ENCODE measurements around the gene KRT86.

Gene KRT86

DNA sequence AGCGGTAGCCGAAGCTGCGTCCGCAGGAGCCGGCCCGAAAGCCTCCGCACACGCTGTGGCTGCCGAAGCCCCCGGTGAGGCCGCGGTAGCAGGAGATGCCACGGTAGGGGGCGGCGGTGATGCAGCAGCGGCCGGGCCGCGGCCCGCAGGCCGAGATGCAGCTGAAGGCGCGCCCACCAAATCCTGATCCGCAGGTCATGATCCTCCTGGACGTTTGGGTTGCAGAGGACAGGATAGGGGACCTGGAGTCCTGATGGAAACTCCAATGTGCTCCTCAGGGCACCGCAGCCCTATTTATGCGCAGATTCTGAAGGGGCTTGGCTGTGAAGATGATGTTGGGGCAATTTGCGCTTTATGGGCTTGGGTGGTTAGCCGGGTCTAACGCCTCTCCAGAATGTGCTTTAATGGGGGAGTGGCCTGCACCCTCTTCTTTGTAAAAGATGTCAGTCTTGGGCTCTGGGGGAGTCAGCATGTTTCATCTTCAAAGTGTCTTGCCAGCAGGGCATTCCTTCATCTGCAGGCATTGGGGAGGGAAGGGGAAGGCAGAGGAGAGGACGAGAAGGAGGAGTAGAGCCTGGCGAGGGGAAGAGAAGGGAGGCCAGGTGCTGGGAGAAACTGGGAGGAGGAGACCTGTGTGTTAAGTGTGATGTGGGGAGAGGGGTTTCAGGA is 17.0 kb downstream of the KRT86 start, which contains the start of gene KRT81:
KRT81 (minus strand) TSS at position 268 of the 669 bp plus-strand sequence; CDS start at position 199, 69 bp downstream.
- TF ChIP-seq, protein P1, sequence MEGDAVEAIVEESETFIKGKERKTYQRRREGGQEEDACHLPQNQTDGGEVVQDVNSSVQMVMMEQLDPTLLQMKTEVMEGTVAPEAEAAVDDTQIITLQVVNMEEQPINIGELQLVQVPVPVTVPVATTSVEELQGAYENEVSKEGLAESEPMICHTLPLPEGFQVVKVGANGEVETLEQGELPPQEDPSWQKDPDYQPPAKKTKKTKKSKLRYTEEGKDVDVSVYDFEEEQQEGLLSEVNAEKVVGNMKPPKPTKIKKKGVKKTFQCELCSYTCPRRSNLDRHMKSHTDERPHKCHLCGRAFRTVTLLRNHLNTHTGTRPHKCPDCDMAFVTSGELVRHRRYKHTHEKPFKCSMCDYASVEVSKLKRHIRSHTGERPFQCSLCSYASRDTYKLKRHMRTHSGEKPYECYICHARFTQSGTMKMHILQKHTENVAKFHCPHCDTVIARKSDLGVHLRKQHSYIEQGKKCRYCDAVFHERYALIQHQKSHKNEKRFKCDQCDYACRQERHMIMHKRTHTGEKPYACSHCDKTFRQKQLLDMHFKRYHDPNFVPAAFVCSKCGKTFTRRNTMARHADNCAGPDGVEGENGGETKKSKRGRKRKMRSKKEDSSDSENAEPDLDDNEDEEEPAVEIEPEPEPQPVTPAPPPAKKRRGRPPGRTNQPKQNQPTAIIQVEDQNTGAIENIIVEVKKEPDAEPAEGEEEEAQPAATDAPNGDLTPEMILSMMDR (IDR thresholded peaks at IDR 0.05; ENCODE audit: low read depth, low read length, missing control alignments): no peak
- H3K4me3 ChIP-seq (replicated peaks; ENCODE audit: low read depth, low read length): no peak within 1 kb of the TSS
- no peak for DNase-seq (ENCODE audit: extremely low read depth, low read depth)

DNA sequence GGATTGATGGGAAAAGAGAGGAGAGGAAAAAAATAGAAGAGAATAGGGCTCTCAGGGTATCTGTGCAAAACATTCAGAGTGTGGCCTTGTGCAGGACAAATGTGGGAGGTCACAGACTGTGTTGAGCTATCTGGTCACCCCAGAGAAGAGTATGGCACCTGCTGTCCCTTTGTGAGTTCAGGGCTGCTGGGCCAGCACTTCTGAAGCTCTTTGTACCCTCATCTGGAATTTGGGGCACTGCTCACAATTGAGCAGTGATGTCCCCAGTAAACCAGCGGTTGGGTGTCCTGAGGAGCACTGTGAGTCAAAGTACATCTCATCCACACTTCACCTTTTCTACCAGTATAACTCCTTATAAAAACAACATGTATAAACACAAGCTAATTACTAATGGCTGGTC is 19.5 kb downstream of the KRT86 start:
- DNase-seq (ENCODE audit: extremely low read depth, low read depth): no peak
- TF ChIP-seq, protein P1 (IDR thresholded peaks at IDR 0.05; ENCODE audit: low read depth, low read length, missing control alignments): no peak
- H3K4me3 ChIP-seq (replicated peaks; ENCODE audit: low read depth, low read length): no peak overlapping the region

DNA sequence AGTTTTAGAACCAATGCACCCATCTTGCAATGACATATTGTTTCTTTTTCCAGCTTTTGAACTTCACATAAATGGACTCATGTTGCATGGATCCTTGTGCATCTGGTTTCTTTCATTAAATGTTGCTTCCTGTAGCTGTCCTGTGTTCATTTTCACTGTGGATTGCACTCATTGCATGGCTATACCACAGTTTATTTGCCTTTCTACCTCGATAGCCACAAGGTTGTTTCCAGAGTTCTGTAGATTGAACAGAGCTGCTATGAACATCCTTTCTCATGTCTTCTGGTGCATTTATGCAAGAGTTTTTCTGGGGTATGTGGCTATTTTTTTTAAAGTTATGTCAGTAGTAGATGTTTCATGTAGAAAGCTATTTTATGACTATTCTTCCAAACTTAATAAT is 20.4 kb downstream of the KRT86 start:
- DNase-seq (ENCODE audit: extremely low read depth, low read depth): no peak
- no peak overlapping the region for H3K4me3 ChIP-seq (replicated peaks; ENCODE audit: low read depth, low read length)
- TF ChIP-seq, protein P1 (IDR thresholded peaks at IDR 0.05; ENCODE audit: low read depth, low read length, missing control alignments): no peak

DNA sequence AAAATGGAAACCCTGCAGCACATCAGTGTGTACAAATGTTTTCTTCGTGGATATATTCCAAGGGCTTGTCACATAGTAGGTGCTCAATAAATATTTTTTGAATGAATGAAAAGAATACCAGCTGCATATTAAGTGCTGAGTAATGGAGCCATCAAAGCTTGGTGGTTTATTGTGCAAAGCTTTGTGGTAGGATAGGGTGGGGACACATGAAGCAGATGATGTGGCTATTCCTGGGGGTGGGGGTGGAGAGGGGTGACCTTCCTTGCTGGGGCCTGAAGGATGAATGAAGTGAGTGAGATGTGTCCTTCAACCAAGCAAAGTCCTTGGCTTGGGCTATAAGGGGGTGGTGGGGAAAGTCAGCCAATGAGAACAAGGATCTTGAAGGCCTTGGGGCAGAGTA is 21.2 kb downstream of the KRT86 start:
- DNase-seq (ENCODE audit: extremely low read depth, low read depth): no peak
- no peak overlapping the region for H3K4me3 ChIP-seq (replicated peaks; ENCODE audit: low read depth, low read length)
- TF ChIP-seq, protein P1 (IDR thresholded peaks at IDR 0.05; ENCODE audit: low read depth, low read length, missing control alignments): no peak

DNA sequence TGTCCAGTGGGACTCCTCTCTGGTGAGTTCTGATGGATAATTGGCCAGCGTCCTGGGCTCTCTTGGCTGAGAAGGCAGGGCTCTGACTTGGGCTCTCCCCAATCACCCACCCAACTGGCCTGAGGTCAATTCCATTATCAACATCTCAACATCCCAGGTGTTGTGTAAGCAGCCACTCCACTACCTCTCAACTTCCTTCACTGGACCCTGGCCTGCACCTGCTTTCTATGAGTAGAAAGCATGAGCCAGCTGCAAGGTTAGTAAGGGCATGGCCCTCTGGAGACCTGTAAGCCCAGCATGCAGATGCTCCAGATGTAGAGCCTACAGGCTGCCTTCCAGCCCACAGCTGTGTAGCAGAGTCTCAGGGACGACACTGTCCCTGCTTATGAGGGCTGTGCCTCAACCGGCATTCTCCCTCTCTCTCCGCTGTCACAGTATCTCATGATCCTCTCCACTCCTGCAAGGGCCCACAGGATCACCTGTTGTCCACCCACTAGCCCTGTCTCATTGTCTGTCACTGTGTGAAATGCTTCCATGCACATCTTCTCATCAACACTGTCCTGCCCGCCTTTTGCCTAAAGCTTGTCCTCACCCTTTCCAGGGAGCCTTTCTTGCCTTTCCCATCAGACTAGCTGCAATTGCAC is 22.2 kb downstream of the KRT86 start:
- no peak overlapping the region for H3K4me3 ChIP-seq (replicated peaks; ENCODE audit: low read depth, low read length)
- TF ChIP-seq, protein P1 (IDR thresholded peaks at IDR 0.05; ENCODE audit: low read depth, low read length, missing control alignments): no peak
- DNase-seq (ENCODE audit: extremely low read depth, low read depth): no peak

DNA sequence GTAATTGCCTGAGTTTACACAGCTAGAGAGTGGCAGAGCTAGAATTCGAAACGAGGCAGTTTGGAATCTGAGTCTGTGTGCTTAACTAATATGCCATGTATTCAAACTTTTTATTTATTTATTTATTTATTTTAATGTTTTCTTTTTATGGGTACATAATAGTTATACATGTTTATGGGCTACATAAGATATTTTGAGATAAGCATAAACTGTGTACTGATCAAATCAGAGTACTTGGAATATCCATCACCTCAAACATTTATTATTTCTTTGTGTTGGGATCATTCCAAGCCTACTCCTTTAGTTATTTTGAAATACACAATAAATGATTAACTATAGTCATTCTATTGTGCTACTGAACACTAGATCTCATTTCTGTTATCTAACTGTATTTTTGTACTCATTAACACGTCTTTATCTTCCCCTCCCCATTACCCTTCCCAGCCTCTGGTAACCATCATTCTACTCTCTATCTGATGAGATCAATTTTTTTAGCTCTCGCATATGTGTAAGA is 24.3 kb downstream of the KRT86 start:
- DNase-seq (ENCODE audit: extremely low read depth, low read depth): no peak
- H3K4me3 ChIP-seq (replicated peaks; ENCODE audit: low read depth, low read length): no peak overlapping the region
- TF ChIP-seq, protein P1 (IDR thresholded peaks at IDR 0.05; ENCODE audit: low read depth, low read length, missing control alignments): no peak

All from HFF-Myc (cell line).